GM19099 (cell line): ENCODE results near the gene SEC61A1.

Experiments used
- POLR2A ChIP-seq: IDR thresholded peaks from 3 replicates; pipeline ENCODE4 v1.6.1; 2011; ENCODE audit warnings: low read depth; ENCODE audit not compliant: insufficient read length; ENCODE audit errors: extremely low read depth

SEC61A1 gene

GRCh38 chr3:128111147-128111546, 58.9 kb downstream of the SEC61A1 start:
- no peak for TF ChIP-seq POLR2A

GRCh38 chr3:128112357-128112968, 60.2 kb downstream of the SEC61A1 start:
- TF ChIP-seq POLR2A, result no peak

- TF ChIP-seq POLR2A, result no peak
These were observed 61.9 kb downstream of the SEC61A1 start for GRCh38 chr3:128113817-128114794.
